ENCODE results near the gene PIWIL4. TPM values are rescaled to one million over a fixed set of nuclear protein-coding genes. Genes with fewer than 3 reads are reported as not detected.
A peak's percentile ranks its signal among the peaks of the same experiment; 100 is the strongest.
"Not testable (repeated sequence)": the region's sequence is repeated elsewhere in the genome, so short reads cannot be mapped to it uniquely, and the experiment has no call there.

Gene PIWIL4
- total RNA-seq, 6 experiments from 2014 or later, result 0.12 to 0.43 (median 0.28) TPM

DNA sequence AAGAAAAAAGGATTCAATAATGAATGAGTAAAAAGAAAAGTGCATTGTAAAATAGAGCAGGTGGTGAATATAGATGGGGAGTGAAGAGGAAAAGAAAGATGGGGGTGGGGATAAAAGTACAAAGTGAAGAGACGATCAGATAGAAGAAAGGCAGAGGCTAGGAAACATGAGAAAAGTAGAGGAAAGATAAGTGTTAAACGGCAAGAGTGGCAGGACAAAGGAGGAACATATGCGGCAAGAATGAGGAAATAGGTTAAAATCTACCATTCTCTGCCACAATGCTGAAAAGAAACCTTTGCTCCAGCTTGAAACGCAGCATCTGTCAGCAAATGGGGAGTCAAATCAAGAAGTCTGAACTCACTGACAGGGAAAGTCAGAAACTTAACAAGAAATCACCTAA is 16.7 kb upstream of the PIWIL4 start:
- Mint-ChIP-seq H3K4me3 (no peak overlapping the region), H3K9me3 (no peaks in the 10 kb centered on the region), H3K4me1 (ENCODE audit: low read depth) (peaks cover 23% of the 10 kb centered on the region), H3K27me3 (ENCODE audit: insufficient read depth) (peaks cover 2% of the 10 kb centered on the region; the same call in 1 of the 2 replicates), H3K27ac (no peak overlapping the region), H3K36me3 (ENCODE audit: low read depth) (peaks cover 5% of the 10 kb centered on the region; the same call in 1 of the 2 replicates)
- TF ChIP-seq, protein P1, sequence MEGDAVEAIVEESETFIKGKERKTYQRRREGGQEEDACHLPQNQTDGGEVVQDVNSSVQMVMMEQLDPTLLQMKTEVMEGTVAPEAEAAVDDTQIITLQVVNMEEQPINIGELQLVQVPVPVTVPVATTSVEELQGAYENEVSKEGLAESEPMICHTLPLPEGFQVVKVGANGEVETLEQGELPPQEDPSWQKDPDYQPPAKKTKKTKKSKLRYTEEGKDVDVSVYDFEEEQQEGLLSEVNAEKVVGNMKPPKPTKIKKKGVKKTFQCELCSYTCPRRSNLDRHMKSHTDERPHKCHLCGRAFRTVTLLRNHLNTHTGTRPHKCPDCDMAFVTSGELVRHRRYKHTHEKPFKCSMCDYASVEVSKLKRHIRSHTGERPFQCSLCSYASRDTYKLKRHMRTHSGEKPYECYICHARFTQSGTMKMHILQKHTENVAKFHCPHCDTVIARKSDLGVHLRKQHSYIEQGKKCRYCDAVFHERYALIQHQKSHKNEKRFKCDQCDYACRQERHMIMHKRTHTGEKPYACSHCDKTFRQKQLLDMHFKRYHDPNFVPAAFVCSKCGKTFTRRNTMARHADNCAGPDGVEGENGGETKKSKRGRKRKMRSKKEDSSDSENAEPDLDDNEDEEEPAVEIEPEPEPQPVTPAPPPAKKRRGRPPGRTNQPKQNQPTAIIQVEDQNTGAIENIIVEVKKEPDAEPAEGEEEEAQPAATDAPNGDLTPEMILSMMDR (IDR thresholded peaks at IDR 0.05), result no peak
- DNase-seq, result no peak

DNA sequence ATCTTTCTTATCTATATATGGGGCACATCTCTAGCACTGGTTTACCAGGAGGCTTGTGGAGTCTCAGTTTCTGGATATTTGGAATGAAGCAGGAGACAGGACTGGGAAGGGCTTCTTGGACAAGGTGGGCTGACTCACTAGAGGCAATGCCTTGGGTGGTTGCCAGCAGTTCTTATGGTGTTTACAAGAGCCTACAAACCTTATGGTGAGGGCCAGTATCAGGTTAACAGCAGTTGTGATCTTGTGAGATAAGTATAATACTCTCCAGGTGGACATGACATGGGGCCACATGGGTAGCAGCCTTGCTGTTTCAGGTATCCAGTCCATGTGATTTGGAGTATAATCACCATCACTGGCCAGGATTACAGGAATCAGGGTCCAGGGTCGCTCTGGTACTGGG is 13.2 kb upstream of the PIWIL4 start:
- H3K4me3 Mint-ChIP-seq, result no peak overlapping the region
- peak; percentile 10 for DNase-seq
- H3K36me3 Mint-ChIP-seq (ENCODE audit: low read depth), result no peaks in the 10 kb centered on the region
- H3K4me1 Mint-ChIP-seq (ENCODE audit: low read depth), result peaks cover 31% of the 10 kb centered on the region
- peaks cover 2% of the 10 kb centered on the region; the same call in 1 of the 2 replicates for H3K27me3 Mint-ChIP-seq (ENCODE audit: insufficient read depth)
- no peaks in the 10 kb centered on the region for H3K9me3 Mint-ChIP-seq
- TF ChIP-seq, protein P1 (IDR thresholded peaks at IDR 0.05), result no peak
- no peak overlapping the region for H3K27ac Mint-ChIP-seq

GRCh38 chr11:94555752-94556329 is 11.3 kb upstream of the PIWIL4 start:
- H3K27me3 Mint-ChIP-seq (ENCODE audit: insufficient read depth); H3K27ac Mint-ChIP-seq: not testable (repeated sequence)
- H3K4me1 Mint-ChIP-seq (ENCODE audit: low read depth), result peaks cover 45% of the 10 kb centered on the region

DNA sequence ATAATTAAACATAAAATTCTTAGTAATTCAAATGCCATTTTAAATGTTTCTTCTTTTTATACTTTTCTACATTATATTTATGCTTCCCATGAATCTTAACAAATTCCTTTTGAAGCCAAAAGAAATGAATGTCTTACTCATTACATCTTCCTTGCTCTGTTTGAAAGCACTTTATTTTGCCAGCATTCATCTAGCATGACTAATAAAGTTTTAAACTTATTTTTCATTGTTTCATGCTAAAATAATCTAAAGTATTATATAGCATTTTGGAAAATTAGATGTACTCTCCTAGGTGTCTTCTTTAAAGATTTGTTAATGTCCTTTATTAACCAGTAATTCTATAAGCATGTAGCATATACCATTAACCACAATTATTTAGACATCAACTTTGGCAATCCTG is 9.7 kb upstream of the PIWIL4 start:
- Mint-ChIP-seq H3K9me3 (no peaks in the 10 kb centered on the region), H3K36me3 (ENCODE audit: low read depth) (no peaks in the 10 kb centered on the region), H3K27ac (peak overlapping the region; percentile 27; the same call in 1 of the 2 replicates), H3K27me3 (ENCODE audit: insufficient read depth) (peaks cover 3% of the 10 kb centered on the region; the same call in 1 of the 2 replicates), H3K4me1 (ENCODE audit: low read depth) (peaks cover 47% of the 10 kb centered on the region), H3K4me3 (peak overlapping the region; percentile 36; the same call in 1 of the 2 replicates)
- peak; percentile 39 for DNase-seq
- TF ChIP-seq, protein P1 (IDR thresholded peaks at IDR 0.05), result no peak

More at GRCh38 chr11:94555752-94556329, 11.3 kb upstream of the PIWIL4 start:
- not testable (repeated sequence) for H3K4me3 Mint-ChIP-seq; H3K9me3 Mint-ChIP-seq; DNase-seq; H3K36me3 Mint-ChIP-seq (ENCODE audit: low read depth)

DNA sequence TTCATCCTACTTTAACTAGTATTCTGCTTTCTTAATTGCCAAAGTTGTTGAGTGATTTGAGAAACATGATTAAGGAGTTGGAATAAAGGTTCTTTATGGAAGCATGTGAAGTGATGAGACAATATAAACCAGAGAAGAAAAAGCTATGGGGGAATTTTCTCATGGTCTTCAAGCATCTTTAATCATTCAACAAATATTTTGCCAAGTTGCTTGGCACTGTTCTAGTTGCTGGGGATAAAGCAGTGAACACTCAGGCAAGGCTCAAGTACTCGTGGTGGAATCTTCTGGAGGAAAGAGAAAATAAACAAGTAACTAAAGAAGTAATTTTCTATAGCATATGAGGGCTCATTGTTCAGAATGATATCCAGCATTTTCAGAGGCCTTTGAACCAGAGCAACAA is 9.2 kb upstream of the PIWIL4 start:
- TF ChIP-seq, protein P1 (IDR thresholded peaks at IDR 0.05), result no peak
- peaks cover 53% of the 10 kb centered on the region for H3K4me1 Mint-ChIP-seq (ENCODE audit: low read depth)
- no peaks in the 10 kb centered on the region for H3K36me3 Mint-ChIP-seq (ENCODE audit: low read depth)
- peak overlapping the region; percentile 58; the same call in 1 of the 2 replicates for H3K27ac Mint-ChIP-seq
- no peaks in the 10 kb centered on the region for H3K9me3 Mint-ChIP-seq
- DNase-seq, result peak; percentile 13
- no peak overlapping the region for H3K4me3 Mint-ChIP-seq
- H3K27me3 Mint-ChIP-seq (ENCODE audit: insufficient read depth), result peaks cover 3% of the 10 kb centered on the region; the same call in 1 of the 2 replicates

- H3K27ac Mint-ChIP-seq, result peak overlapping the region; percentile 58; the same call in 1 of the 2 replicates
- TF ChIP-seq, protein P1 (IDR thresholded peaks at IDR 0.05), result no peak
- H3K4me1 Mint-ChIP-seq (ENCODE audit: low read depth), result peaks cover 57% of the 10 kb centered on the region
- no peak for DNase-seq
- H3K4me3 Mint-ChIP-seq, result no peak overlapping the region
- no peaks in the 10 kb centered on the region for H3K36me3 Mint-ChIP-seq (ENCODE audit: low read depth)
- H3K9me3 Mint-ChIP-seq, result no peaks in the 10 kb centered on the region
- peaks cover 3% of the 10 kb centered on the region; the same call in 1 of the 2 replicates for H3K27me3 Mint-ChIP-seq (ENCODE audit: insufficient read depth)
These were observed 8.7 kb upstream of the PIWIL4 start for GRCh38 chr11:94558468-94558867.
